Activated T-helper 9 cell treated with anti-CD3 and anti-CD28 coated beads, Interleukin-2, amount 50 U/mL, for 16 hours (primary cell): ENCODE results near the gene CCL28.
"Not testable (repeated sequence)": the region's sequence is repeated elsewhere in the genome, so short reads cannot be mapped to it uniquely, and the experiment has no call there.

Experiments used
- DNase-seq: peaks from one replicate; pipeline ENCODE4 v3.0.0-alpha.2; 2020; ENCODE audit warnings: low read depth

Gene CCL28

GRCh38 chr5:43409809-43410271, 2.4 kb downstream of the CCL28 start:
- no peak for DNase-seq

- not testable (repeated sequence) for DNase-seq
Measured at GRCh38 chr5:43402524-43403066, 9.6 kb downstream of the CCL28 start.

GRCh38 chr5:43401827-43402226, 10.4 kb downstream of the CCL28 start:
- no peak for DNase-seq

- no peak for DNase-seq
Measured at GRCh38 chr5:43400082-43400481, 12.1 kb downstream of the CCL28 start.

GRCh38 chr5:43396762-43397304, 15.4 kb downstream of the CCL28 start:
- DNase-seq = peak; percentile 36

GRCh38 chr5:43390471-43390870, 21.7 kb downstream of the CCL28 start:
- DNase-seq = no peak

GRCh38 chr5:43389679-43390329, 22.4 kb downstream of the CCL28 start:
- DNase-seq = peak; percentile 15

GRCh38 chr5:43386960-43387362, 25.2 kb downstream of the CCL28 start:
- DNase-seq = no peak

- no peak for DNase-seq
Measured at GRCh38 chr5:43376496-43377140, 35.6 kb downstream of the CCL28 start.

- DNase-seq = no peak
Measured at GRCh38 chr5:43371821-43372220, 40.4 kb downstream of the CCL28 start.

- no peak for DNase-seq
Measured at GRCh38 chr5:43370352-43370751, 41.8 kb downstream of the CCL28 start.

- DNase-seq = no peak
Measured at GRCh38 chr5:43369651-43370050, 42.5 kb downstream of the CCL28 start.

- no peak for DNase-seq
Measured at GRCh38 chr5:43367909-43368669, 44.1 kb downstream of the CCL28 start.

- no peak for DNase-seq
Measured at GRCh38 chr5:43367453-43367852, 44.7 kb downstream of the CCL28 start.

GRCh38 chr5:43366680-43367246, 45.4 kb downstream of the CCL28 start:
- DNase-seq = not testable (repeated sequence)

- DNase-seq = not testable (repeated sequence)
Measured at GRCh38 chr5:43365155-43365554, 47.0 kb downstream of the CCL28 start.

- no peak for DNase-seq
Measured at GRCh38 chr5:43363445-43364152, 48.6 kb downstream of the CCL28 start.

GRCh38 chr5:43362725-43363435, 49.3 kb downstream of the CCL28 start:
- DNase-seq = no peak

GRCh38 chr5:43358726-43359125, 53.5 kb downstream of the CCL28 start:
- DNase-seq = no peak

- no peak for DNase-seq
Measured at GRCh38 chr5:43358301-43358700, 53.9 kb downstream of the CCL28 start.

- DNase-seq = no peak
Measured at GRCh38 chr5:43357878-43358281, 54.3 kb downstream of the CCL28 start.
